Stomach (tissue), 4 donors: Measurements from ENCODE around the gene CENPP.

ENCODE experiments used
- CTCF ChIP-seq, 7 experiments: fragments of 450-650 bp in 4 of 7; fragments of 200-600 bp in 3 of 7; sonication (generic) in 3 of 7; IDR thresholded peaks; one replicate each; pipeline ENCODE4 v1.5.1; 2016 to 2019; ENCODE audit warnings: antibody characterized with exemption in 7 of 7, control low read depth in 2 of 7, mild to moderate bottlenecking in 1 of 7
- EP300 ChIP-seq: sonication (generic); formaldehyde crosslinking; IDR thresholded peaks from one replicate; pipeline ENCODE4 v1.6.1; 2017; ENCODE audit warnings: antibody characterized with exemption
- POLR2A ChIP-seq, 4 donors: fragments of 450-650 bp; IDR thresholded peaks; one replicate each; pipeline ENCODE4 v1.6.1; 2016; ENCODE audit warnings: antibody characterized with exemption in 4 of 4, control low read depth in 2 of 4, mild to moderate bottlenecking in 1 of 4, moderate library complexity in 1 of 4
- POLR2AphosphoS5 ChIP-seq, 3 donors: sonication (generic); formaldehyde crosslinking; IDR thresholded peaks; one replicate each; pipeline ENCODE4 v1.6.1; 2016; ENCODE audit warnings: antibody characterized with exemption in 3 of 3

DNA sequence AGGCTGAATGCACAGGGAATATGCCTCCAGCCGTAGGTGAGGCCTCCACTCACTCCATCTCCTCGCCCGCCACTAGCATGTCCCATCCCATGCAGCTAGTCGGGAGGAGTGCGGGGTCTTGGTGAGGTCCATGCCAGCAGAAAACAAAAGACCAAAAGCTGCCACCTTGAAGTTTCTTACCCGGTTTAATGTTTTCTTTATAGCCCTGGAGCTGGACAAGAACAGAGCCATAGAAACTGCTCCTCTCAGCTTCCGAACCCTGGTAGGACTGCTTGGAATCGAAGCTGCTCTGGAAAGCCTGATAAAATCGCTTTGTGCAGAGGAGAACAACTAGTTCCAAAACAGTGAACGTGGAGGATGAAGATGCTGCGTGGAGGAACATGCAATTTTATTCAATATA, 287.1 kb downstream of the CENPP start:
- TF ChIP-seq CTCF (IDR thresholded peaks at IDR 0.05) (no peak), POLR2A (IDR thresholded peaks at IDR 0.05) (no peak), POLR2AphosphoS5 (IDR thresholded peaks at IDR 0.05) (no peak), EP300 (no peak)
